ENCODE data around the gene FAM135A. TPM values are rescaled to one million over a fixed set of nuclear protein-coding genes. Genes with fewer than 3 reads are reported as not detected.
A peak's percentile ranks its signal among the peaks of the same experiment; 100 is the strongest.
"Not testable (repeated sequence)": the region's sequence is repeated elsewhere in the genome, so short reads cannot be mapped to it uniquely, and the experiment has no call there.

FAM135A gene
- total RNA-seq, 1 experiment from 2014 or later: 7.9 TPM

DNA sequence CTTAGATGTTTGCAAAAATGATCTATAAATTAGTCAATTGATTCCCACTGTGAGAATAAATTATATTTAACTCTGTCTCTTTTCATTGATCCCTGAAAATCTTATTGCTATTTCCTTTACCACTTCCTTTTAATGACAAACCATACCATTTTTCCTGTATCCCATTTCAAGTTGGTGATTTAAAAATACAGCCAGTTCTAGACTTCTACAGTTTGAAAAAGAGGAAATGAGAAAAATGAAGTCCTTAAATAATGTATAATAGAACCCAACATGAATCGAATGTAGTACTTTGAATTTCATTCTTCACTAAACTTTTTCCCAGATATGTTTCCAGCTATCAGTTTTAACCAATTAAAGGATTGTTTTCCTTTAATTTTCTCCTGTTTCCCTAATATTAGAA lies 124.0 kb downstream of the FAM135A start:
- no peak for DNase-seq (ENCODE audit: low read depth)

- DNase-seq (ENCODE audit: low read depth): no peak
Observed at GRCh38 chr6:70538376-70538775, 125.1 kb downstream of the FAM135A start.

DNA sequence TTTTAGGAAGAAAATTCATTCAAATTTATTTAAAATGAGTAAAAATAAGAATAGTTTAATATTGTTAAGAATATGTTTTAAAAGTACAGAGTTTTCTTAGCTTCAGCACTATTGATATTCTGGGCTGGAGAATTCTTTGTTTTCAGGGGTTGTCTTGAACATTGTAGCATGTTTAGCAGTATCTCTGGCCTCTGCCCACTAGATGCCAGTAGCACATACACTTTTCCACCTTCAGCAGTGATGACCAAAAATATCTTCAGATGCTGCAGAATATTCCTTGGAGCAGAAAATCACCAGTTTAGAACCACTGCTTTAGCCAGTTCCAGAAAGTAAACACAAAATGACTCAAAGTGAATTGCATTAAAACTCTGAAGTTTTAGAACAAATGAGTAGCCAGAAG lies 134.0 kb downstream of the FAM135A start:
- DNase-seq (ENCODE audit: low read depth): peak; percentile 25

DNA sequence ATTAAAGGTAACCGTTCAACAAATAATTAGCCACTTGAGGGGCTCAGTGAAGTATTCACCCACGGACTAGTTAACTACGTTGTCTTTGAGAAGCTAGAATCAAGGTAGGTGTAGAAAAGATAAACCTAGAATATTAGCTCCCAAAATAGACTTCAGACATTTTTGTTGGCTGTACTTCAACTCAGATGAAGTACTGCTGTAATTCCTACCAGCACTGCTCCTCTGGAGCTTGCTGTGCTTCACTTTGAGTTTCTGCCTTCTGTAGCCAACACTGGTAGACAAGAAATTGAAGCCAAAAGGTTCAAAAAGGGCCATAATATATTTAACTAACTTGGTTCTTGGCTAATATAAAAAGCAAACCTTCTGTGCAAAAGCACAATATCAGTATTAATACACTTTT lies 134.6 kb downstream of the FAM135A start:
- no peak for DNase-seq (ENCODE audit: low read depth)

GRCh38 chr6:70549327-70549726 lies 136.0 kb downstream of the FAM135A start:
- no peak for DNase-seq (ENCODE audit: low read depth)

DNA sequence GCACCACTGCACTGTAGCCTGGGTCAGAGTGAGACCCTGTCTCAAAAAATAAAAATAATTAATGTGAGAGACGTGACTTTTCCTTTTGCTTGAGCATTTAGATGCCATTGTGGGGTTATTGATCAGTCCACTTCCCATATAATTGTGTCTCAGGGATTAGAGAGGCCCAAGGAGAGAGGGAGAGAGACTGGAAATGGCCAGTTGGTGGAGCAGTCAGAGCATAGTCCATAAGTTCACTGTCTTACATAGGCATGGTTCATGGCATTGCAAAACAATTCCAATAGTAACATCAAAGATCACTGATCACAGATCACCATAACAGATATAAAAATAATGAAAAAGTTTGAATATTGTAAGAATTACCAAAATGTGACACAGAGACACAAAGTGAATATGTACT lies 138.3 kb downstream of the FAM135A start:
- DNase-seq (ENCODE audit: low read depth): no peak

- DNase-seq (ENCODE audit: low read depth): not testable (repeated sequence)
Observed at GRCh38 chr6:70552286-70552940, 139.1 kb downstream of the FAM135A start.

- DNase-seq (ENCODE audit: low read depth): no peak
Observed at GRCh38 chr6:70552974-70553373, 139.7 kb downstream of the FAM135A start.

GRCh38 chr6:70557998-70558397 lies 144.7 kb downstream of the FAM135A start:
- no peak for DNase-seq (ENCODE audit: low read depth)

DNA sequence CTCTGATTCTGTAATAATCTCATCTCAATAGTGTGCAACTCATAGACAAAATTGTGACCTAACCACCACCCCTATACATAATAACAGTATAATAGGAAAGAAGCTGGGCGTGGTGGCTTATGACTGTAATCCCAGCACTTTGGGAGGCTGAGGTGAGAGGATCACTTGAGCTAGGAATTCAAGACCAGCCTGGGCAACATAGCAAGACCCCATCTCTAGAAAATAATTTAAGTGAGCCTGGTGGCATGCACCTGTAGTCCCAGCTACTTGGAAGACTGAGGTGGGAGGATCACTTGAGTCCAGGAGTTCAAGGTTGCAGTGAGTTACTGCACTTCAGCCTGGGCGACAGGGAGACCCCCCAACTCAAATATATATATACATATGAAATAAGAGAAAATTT lies 149.1 kb downstream of the FAM135A start:
- not testable (repeated sequence) for DNase-seq (ENCODE audit: low read depth)

GRCh38 chr6:70563530-70563929 lies 150.2 kb downstream of the FAM135A start:
- DNase-seq (ENCODE audit: low read depth): no peak

DNA sequence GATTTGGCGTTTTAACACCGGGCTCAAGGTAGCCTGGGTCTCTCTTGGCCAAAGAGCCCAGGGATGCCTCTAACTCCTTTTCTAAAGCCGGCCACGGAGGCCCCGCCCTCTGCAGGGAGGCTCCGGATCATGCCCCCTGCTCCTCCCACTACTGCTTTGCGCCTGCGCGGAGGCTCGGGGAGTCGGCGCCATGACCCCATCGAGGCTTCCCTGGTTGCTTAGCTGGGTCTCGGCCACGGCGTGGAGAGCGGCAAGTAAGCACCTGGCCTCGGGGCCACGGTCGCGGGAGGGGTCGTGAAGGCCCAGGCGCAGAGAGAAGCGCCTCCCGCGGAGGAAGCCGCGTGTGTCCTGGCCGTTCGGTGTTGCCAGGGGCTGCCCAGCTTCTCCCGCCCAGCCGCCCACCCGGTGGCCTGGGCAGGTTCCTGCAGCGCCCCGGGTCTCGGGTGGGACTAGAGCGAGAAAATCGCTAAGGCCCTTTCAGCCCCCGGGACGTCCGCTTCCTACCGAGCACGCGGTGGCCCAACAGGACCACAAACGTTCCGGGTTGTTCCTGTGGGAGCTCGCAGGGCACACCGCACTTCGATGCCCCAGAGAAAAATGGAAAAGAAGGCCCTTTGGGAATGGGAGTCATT lies 153.6 kb downstream of the FAM135A start, which contains the start of gene SDHAF4:
SDHAF4 (plus strand) TSS at position 180 of the 632 bp plus-strand sequence; CDS start at position 191, 11 bp downstream.
- DNase-seq (ENCODE audit: low read depth): peak; percentile 85

DNA sequence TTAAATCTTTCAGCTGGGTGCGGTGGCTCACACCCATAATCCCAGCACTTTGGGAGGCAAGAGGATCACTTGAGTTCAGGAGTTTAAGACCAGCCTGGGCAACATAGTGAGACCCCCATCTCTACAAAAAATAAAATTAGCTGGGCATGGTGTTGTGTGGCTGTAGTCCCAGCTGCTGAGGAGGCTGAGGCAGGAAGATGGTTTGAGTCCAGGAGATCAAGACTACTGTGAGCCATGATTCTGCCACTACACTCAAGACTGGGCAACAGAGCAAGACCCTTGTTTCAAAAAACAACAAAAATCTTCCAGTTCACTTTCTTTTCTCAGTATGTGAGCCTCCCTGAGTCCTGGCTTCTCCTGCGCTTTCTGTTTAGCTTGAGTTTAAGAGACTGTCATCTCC lies 161.3 kb downstream of the FAM135A start:
- no peak for DNase-seq (ENCODE audit: low read depth)

DNA sequence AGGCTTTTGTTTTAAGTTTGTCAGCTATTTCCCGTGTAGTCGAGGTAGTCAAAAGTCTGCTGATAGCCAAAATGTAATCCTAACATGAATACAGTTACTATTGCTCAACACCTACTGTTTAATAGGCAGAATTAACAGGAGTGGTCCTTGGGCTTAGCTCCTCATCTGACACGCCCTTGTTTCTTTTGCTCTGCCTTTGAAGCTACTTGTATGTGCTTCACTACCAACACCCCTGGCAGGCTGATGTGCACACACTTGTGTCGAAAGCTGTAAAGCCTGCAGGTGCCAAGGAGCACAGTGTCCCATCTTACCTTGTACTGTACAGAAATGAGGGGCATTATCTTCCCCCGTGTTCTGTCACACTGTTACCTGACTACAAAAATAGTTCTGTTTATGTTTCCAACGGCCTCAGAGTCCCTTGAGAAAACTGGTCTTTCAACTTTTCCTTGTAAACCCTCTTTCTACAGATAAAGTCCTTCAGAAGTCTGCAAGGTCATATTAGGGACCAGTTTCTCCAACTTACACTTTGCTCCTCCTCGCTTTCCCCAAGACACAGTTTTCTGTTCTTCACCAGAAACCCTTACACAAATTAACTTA lies 162.7 kb downstream of the FAM135A start:
- no peak for DNase-seq (ENCODE audit: low read depth)

DNA sequence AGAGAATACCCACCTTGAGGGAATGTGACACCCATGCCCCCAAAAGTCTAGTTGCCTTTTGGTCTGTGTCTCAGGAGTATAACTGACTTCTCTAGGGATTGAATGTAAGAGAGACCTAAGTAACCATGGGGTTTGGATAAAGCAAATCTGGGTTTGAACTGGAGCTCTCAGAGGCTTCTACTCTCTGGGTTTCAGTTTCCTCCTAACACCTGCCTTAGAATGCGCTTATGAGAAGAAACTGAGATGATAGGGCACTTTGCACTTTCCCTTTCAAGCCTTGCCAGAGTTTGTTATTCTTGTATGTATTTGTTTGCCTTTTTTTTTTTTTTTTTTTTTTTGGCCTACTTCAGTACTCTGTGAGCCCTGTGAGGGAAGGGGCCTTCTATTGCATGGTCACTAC lies 172.8 kb downstream of the FAM135A start:
- DNase-seq (ENCODE audit: low read depth): no peak

DNA sequence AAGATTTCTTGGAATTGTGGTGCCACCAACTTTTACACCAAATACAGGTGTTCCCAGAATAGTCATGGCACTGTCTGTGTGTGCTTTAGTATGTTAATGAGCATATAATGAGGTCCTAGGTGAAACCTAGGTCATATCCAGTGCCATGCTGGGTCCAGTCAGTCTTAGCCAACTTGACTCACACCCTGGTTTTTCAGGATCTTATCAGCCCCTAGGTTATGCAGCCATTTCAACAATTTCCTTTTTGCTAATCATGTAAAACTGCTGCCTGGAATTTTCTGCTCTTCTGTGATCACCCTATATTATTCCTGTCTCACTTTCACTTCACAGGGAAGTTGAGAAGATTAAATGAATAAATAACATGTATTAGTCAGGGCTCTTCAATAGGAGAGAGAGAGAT lies 177.1 kb downstream of the FAM135A start:
- DNase-seq (ENCODE audit: low read depth): no peak

GRCh38 chr6:70592391-70593117 lies 179.2 kb downstream of the FAM135A start:
- no peak for DNase-seq (ENCODE audit: low read depth)

GRCh38 chr6:70593118-70593486 lies 179.8 kb downstream of the FAM135A start:
- DNase-seq (ENCODE audit: low read depth): no peak

DNA sequence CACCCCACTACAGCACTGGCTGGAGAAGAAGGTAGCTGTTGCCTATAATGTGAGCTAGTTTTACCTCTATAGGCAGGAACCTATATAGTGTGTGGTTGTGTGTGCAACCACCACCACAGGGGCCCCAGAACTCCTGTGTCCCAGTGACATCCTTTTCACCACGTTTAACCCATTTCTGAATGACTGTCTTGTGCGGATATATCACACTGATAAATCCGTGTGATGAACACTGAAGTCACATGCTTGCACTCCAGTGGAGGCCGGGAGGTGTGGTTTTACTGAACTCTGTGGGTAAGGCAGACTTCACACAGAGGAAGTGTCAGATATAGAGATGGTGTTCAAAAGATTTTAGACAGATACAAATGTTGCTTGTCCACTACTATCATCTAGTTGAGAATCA lies 185.9 kb downstream of the FAM135A start:
- no peak for DNase-seq (ENCODE audit: low read depth)

DNA sequence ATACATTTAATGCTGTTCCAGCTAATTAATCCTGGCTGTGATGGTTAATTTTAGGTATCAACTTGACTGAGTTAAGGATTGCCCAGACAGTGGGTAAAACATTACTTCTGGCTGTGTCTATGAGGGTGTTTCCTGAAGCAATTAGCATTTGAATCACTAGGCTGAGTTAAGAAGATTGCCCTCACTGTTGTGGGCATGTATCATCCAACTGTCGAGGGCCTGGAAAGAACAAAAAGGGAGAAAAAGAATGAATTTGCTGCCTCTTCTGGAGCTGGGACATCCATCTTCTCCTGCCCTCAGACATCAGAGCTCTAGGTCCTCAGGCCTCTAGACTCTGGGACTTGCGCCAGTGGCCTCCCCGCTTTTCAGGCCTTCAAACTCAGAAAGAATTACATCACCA lies 187.7 kb downstream of the FAM135A start:
- no peak for DNase-seq (ENCODE audit: low read depth)

DNA sequence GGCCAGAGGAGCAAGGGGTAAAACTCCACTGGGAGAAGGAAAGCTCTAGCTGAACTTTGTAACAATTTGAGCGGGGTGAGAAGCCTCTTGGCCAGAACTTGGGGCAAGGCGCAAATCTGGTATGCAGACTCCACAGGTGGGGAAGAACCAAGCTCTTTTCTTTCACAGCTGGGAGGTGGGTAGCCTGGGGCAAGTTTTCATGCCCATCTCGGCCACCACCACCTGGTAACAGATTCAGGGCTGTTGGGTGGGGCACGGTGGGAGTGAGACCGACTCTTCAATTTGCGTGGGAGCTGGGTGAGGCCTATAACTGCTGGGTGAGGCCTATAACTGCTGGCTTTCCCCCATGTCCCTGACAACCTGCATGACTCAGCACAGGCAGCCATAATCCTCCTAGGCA lies 190.9 kb downstream of the FAM135A start:
- DNase-seq (ENCODE audit: low read depth): no peak

GRCh38 chr6:70607371-70607770 lies 194.1 kb downstream of the FAM135A start:
- DNase-seq (ENCODE audit: low read depth): not testable (repeated sequence)
